Spleen (tissue), 11 donors: ENCODE results near the gene TLK2. TPM values are rescaled to one million over a fixed set of nuclear protein-coding genes. Genes with fewer than 3 reads are reported as not detected.

Source experiments
- DNase-seq: peaks from one replicate; pipeline ENCODE4 v3.0.0-alpha.2; 2020
- H3K27ac ChIP-seq, 8 donors: fragments of 200-600 bp; sonication (generic) in 7 of 8; 1 replicate in 4 of 8; 2 replicates in 4 of 8; pipeline versions ENCODE4 v1.5.0 to v1.8.0; 2016 to 2021; ENCODE audit warnings: inconsistent platforms in 4 of 8, mild to moderate bottlenecking in 4 of 8, moderate library complexity in 1 of 8
- H3K27me3 ChIP-seq, 7 donors: fragments of 200-600 bp; sonication (generic) in 6 of 7; replicated peaks in 1 of 7; 1 replicate in 4 of 7; 2 replicates in 3 of 7; pipeline versions ENCODE4 v1.5.0 to v1.8.0; 2016 to 2021; ENCODE audit warnings: inconsistent platforms in 3 of 7, mild to moderate bottlenecking in 1 of 7
- H3K36me3 ChIP-seq, 6 donors: fragments of 200-600 bp; sonication (generic) in 5 of 6; 1 replicate in 4 of 6; 2 replicates in 2 of 6; pipeline versions ENCODE4 v1.5.0 to v1.8.0; 2016 to 2021; ENCODE audit warnings: inconsistent platforms in 2 of 6
- H3K4me1 ChIP-seq, 6 donors: fragments of 200-600 bp; sonication (generic) in 5 of 6; 1 replicate in 3 of 6; 2 replicates in 3 of 6; pipeline versions ENCODE4 v1.5.0 to v1.8.0; 2016 to 2021; ENCODE audit warnings: inconsistent platforms in 3 of 6
- H3K4me3 ChIP-seq, 8 donors: fragments of 200-600 bp; sonication (generic) in 7 of 8; 1 replicate in 4 of 8; 2 replicates in 4 of 8; pipeline versions ENCODE4 v1.5.0 to v1.8.0; 2016 to 2021; ENCODE audit warnings: inconsistent platforms in 4 of 8, mild to moderate bottlenecking in 4 of 8, moderate library complexity in 2 of 8
- H3K9me3 ChIP-seq, 8 donors: fragments of 200-600 bp; sonication (generic) in 7 of 8; 1 replicate in 4 of 8; 2 replicates in 4 of 8; pipeline versions ENCODE4 v1.5.0 to v1.8.0; 2016 to 2021; ENCODE audit warnings: inconsistent platforms in 4 of 8
- POLR2A ChIP-seq, 3 donors: fragments of 450-650 bp; IDR thresholded peaks; one replicate each; pipeline ENCODE4 v1.5.1; 2017; ENCODE audit warnings: antibody characterized with exemption in 3 of 3, mild to moderate bottlenecking in 1 of 3
- POLR2AphosphoS5 ChIP-seq, 3 donors: sonication (generic); formaldehyde crosslinking; IDR thresholded peaks; one replicate each; pipeline ENCODE4 v1.5.1; 2017; ENCODE audit warnings: antibody characterized with exemption in 3 of 3
- WGBS, 5 donors: extraction: QIAGEN DNeasy Blood & Tissue Kit in 3 of 5; methylation state at CpG; one replicate each; pipeline versions ENCODE4 v1.1.5 to v1.1.7; 2013 to 2018; 5-methylcytosine and 5-hydroxymethylcytosine counted together
- intact Hi-C: fragments of 100-400 bp; cut with DNase I; formaldehyde crosslinking; loops from one replicate; pipeline ENCODE4 v1.15.0; 2023; ENCODE audit warnings: low total_unique reads
- polyA plus RNA-seq, 3 donors: library from polyadenylated mRNA; stranded (reverse); fragments of 200-250 nt; gene quantifications; one replicate each; pipeline ENCODE4 v1.2.1, GENCODE V29; 2013
- total RNA-seq, 7 donors: library from RNA; depleted of rRNA in 3 of 7; stranded (reverse); fragments of >200 nt in 3 of 7; fragmentation: NEBNext Ultra II Directional in 4 of 7; extraction: Animal tissue kit (Norgen Biotek cat#: 25700) in 4 of 7; gene quantifications; one replicate each; pipeline versions ENCODE4 v1.1.0 to v1.2.1, GENCODE V29; 2016 to 2021
- TF ChIP-seq, protein P1 (sequence below), 11 experiments: fragments of 200-600 bp in 7 of 11; fragments of 450-650 bp in 4 of 11; sonication (generic) in 4 of 11; IDR thresholded peaks in 8 of 11; conservative IDR thresholded peaks in 3 of 11; 1 replicate in 7 of 11; 2 replicates in 4 of 11; pipeline versions ENCODE4 v1.4.0 to v1.8.0; 2016 to 2021; ENCODE audit warnings: antibody characterized with exemption in 11 of 11, inconsistent platforms in 4 of 11, mild to moderate bottlenecking in 1 of 11
- donor health status: healthy with polysubstance abuse.
- donor health status: DM: no; HTN: no; CAD: no; lungs with moderate emphysema.
- donor health status: DM: no; HTN: no; CAD: no.
- donor health status: Bipolar disorder and iron deficiency.
- donor health status: healthy.
- donor health status: DM: no; HTN: no; CAD: no.
- donor health status: DM: yes; HTN: yes; CAD: no.

Gene TLK2
- total and polyA plus RNA-seq, 10 donors = 11.3 to 76.3 (median 48.3) TPM

DNA sequence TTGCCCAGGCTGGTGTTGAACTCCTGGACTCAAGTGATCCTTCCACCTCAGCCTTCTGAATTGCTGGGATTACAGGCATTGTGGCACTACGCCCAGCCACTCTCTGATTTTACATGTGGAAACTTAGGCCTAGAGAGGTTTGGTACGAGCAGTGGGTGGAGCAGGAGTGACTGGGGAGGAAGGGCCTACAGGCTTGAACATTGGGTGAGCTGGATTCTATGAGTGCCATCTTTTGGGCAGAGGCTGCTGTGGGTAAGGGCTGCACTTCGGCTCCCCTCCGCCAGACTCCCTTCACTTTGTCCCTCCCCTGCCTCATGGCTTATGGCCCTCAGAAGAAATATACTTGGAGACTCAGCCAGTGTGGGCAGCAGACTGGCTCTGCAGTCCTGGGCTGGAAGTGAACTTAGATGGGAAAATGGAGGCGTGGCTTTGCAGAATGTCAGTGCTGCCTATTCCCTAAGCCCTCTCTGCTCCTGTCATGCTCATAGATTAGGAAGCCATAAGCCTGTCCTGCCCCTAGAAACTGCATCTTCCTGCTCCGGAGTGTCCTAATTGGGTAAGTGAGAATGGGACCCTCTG lies 139.4 kb downstream of the TLK2 start:
- Histone ChIP-seq H3K27ac (no peak overlapping the region), H3K9me3 (no peaks in the 10 kb centered on the region), H3K4me3 (no peak overlapping the region), H3K4me1 (peaks cover 0 to 9% (median 0%) of the 10 kb centered on the region in 6 donors), H3K27me3 (no peaks in the 10 kb centered on the region), H3K36me3 (peaks cover 3 to 73% (median 22%) of the 10 kb centered on the region in 6 donors)
- intact Hi-C loops = no loop called here
- no peak for DNase-seq
- 77 to 89% (median 84%) methylated on average over 6 of the region's 6 CpGs for WGBS, 5 donors
- no peak for TF ChIP-seq POLR2A (IDR thresholded peaks at IDR 0.05)
- no peak for TF ChIP-seq POLR2AphosphoS5 (IDR thresholded peaks at IDR 0.05)
- TF ChIP-seq, protein P1, sequence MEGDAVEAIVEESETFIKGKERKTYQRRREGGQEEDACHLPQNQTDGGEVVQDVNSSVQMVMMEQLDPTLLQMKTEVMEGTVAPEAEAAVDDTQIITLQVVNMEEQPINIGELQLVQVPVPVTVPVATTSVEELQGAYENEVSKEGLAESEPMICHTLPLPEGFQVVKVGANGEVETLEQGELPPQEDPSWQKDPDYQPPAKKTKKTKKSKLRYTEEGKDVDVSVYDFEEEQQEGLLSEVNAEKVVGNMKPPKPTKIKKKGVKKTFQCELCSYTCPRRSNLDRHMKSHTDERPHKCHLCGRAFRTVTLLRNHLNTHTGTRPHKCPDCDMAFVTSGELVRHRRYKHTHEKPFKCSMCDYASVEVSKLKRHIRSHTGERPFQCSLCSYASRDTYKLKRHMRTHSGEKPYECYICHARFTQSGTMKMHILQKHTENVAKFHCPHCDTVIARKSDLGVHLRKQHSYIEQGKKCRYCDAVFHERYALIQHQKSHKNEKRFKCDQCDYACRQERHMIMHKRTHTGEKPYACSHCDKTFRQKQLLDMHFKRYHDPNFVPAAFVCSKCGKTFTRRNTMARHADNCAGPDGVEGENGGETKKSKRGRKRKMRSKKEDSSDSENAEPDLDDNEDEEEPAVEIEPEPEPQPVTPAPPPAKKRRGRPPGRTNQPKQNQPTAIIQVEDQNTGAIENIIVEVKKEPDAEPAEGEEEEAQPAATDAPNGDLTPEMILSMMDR (IDR thresholded peaks at IDR 0.05 in 8 of 11, conservative IDR thresholded peaks at IDR 0.05 in 3 of 11) = no peak

DNA sequence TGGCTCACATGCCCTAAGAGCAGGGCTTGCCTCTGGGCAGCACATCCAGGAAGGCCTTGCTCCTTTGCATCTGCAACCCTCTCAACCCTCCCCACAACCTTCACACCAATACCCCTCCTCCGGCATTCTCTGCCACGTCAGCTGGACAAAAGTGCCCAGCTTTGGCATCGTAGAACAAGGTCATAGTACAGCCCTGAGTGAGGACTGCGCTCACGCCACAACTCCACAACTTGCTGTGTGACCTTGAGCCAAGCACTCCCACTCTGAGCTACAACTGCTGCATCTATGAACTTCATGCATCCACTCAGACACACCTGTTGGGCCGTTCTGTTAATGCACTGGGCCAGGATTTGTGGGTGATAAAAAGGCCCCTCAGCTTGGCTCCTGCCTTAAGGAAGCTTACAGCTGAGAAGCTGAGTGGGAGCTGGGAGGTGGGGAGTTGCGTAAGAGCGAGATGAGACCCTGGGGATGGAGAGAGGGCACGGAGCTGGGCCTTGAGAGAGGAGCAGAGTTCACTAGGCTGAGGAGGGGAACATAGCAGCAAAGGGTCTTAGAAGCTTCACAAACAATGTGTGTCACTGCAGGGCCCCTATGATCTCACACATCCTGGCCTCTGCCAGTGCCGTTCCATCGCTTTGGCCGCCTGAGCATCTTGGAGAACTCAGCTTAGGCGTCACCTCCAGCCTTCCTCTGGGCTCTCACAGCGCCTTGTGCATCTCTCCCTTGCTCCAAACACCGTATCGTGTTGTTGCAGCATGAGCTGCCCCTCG lies 140.2 kb downstream of the TLK2 start:
- no peak for TF ChIP-seq POLR2A (IDR thresholded peaks at IDR 0.05)
- peak in 1 of 3 donors; percentile 25 for TF ChIP-seq POLR2AphosphoS5 (IDR thresholded peaks at IDR 0.05)
- no peak for DNase-seq
- Histone ChIP-seq H3K9me3 (no peaks in the 10 kb centered on the region), H3K27ac (no peak overlapping the region), H3K36me3 (peaks cover 3 to 71% (median 15%) of the 10 kb centered on the region in 6 donors), H3K4me3 (no peak overlapping the region), H3K4me1 (peaks cover 0 to 8% (median 0%) of the 10 kb centered on the region in 6 donors), H3K27me3 (no peaks in the 10 kb centered on the region)
- intact Hi-C loops = no loop called here
- WGBS, 5 donors = 86 to 92% (median 88%) methylated on average over 17 of the region's 17 CpGs

DNA sequence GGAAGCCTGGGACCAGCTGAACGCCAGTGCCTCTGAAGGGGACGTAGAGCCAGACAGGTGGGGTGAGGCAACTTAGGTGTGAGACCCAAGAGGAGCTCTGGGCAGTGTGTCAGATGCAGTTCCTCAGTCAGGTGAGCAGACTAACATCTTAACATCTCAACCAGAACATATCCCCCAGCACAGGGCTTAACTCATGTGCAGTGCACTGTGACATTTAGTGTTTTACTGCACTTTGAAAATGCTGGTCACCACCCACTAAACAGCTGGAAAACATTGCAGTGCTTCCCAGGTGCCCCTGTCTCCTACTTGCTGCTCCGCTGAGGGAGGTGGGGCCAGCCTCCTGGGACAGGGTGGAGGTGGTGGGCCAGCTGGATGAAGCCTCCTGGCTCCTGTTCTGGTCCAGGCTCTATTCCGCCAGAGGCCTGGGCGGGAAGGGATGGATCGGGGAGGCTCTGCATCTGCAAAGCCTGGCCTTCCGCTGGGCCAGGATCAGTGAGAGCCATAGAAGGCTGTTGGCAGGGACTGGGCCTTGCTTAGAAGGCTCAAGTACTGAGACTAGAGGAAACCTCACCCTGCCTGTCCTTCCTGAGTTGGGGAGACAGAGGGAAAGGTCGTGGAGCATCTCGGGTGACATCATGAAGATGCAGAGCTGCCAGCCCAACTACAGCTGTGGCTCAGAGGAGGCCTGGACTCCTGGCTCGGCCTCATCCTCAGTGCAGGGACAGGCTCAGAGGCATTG lies 141.0 kb downstream of the TLK2 start:
- WGBS, 5 donors = 80 to 91% (median 87%) methylated on average over 10 of the region's 10 CpGs
- intact Hi-C loops = no loop called here
- no peak overlapping the region for H3K27ac ChIP-seq
- no peaks in the 10 kb centered on the region for H3K27me3 ChIP-seq
- H3K4me1 ChIP-seq = peaks cover 0 to 8% (median 0%) of the 10 kb centered on the region in 6 donors
- no peak overlapping the region for H3K4me3 ChIP-seq
- TF ChIP-seq POLR2A (IDR thresholded peaks at IDR 0.05) (no peak), POLR2AphosphoS5 (IDR thresholded peaks at IDR 0.05) (peak in 1 of 3 donors; percentile 45)
- TF ChIP-seq, protein P1 (IDR thresholded peaks at IDR 0.05 in 8 of 11, conservative IDR thresholded peaks at IDR 0.05 in 3 of 11) = no peak
- peaks cover 3 to 63% (median 10%) of the 10 kb centered on the region in 6 donors for H3K36me3 ChIP-seq
- H3K9me3 ChIP-seq = no peaks in the 10 kb centered on the region
- DNase-seq = no peak

DNA sequence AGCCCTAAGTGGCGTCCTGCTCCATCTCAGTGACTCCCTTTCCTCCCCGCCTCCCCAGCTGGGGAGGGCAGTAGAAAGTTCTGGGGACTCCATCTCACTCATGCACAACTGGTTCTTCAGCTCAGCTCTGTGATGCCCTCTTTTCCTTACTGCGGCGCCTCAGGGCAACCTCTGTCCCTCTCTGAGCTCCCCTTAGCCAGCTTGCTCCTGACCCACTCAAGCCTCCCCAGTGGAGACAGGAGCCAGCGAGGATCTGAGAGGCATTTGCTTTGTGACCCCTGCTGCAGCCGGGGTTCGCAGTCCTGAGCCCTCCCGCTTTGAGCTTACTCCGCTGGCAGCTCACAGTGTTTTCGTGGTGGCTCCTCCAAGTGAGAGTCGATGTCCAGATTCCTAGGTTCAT lies 142.6 kb downstream of the TLK2 start:
- intact Hi-C loops = no loop called here
- Histone ChIP-seq H3K36me3 (peaks cover 0 to 47% (median 6%) of the 10 kb centered on the region in 6 donors), H3K4me3 (no peak overlapping the region), H3K9me3 (no peaks in the 10 kb centered on the region), H3K27me3 (peaks cover 0 to 4% (median 0%) of the 10 kb centered on the region in 7 donors), H3K4me1 (peaks cover 0 to 22% (median 7%) of the 10 kb centered on the region in 6 donors), H3K27ac (no peak overlapping the region)
- TF ChIP-seq, protein P1 (IDR thresholded peaks at IDR 0.05 in 8 of 11, conservative IDR thresholded peaks at IDR 0.05 in 3 of 11) = no peak
- peak in 1 of 3 donors; percentile 26 for TF ChIP-seq POLR2AphosphoS5 (IDR thresholded peaks at IDR 0.05)
- 88 to 95% (median 90%) methylated on average over 11 of the region's 11 CpGs for WGBS, 5 donors
- DNase-seq = no peak
